ENCODE measurements around the gene ATG16L2.

ATG16L2 gene

DNA sequence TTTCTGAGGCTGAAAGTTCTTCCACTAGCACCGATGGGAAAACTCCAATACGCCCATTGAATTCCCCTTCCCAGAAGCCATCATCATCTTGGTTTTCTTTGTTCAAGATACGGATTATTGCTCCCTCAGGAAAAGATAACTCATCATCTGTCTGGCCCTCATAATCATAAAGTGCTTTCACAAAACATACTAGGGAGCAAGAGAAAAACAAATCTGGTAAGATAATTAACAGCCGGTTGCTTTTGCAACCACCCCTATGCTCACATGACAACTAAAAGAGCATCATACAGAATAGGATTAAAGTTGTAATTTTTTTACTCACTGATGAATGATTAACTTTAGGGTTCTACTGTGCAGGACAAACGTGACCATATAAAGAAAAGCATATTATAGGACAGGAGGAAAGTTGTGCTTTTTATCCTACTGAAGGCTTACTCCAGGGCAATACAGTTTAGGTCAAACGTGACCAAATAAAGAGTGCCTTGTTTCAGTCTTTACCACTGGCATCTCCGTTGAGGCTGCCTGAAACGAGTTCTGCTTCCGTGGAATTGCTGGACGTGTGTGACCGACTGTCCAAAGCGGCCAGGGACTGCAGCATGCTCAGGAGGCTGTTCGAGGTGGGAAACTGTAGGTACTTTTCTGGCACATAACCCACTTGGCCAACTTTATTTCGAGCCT, 28.6 kb downstream of the ATG16L2 start:
- no peak for TF ChIP-seq TCF4 (CRISPR knock-in tag; IDR thresholded peaks at IDR 0.05; ENCODE audit: borderline replicate concordance)
- no peak for TF ChIP-seq SNAI2 (CRISPR knock-in tag; IDR thresholded peaks at IDR 0.05)
- no peak for TF ChIP-seq ESRRG (CRISPR knock-in tag; IDR thresholded peaks at IDR 0.05)
- no peak for TF ChIP-seq ZC3H10 (CRISPR knock-in tag; IDR thresholded peaks at IDR 0.05)
- ATAC-seq: no peak

GRCh38 chr11:72844356-72844755, 30.1 kb downstream of the ATG16L2 start:
- no peak for TF ChIP-seq TOX (CRISPR knock-in tag; IDR thresholded peaks at IDR 0.05; ENCODE audit: borderline replicate concordance)
- peak; percentile 29; the same call in 1 of the 2 replicates for TF ChIP-seq TCF4 (CRISPR knock-in tag; IDR thresholded peaks at IDR 0.05; ENCODE audit: borderline replicate concordance)
- ATAC-seq: peak; percentile 63; the same call in 1 of the 3 replicates

DNA sequence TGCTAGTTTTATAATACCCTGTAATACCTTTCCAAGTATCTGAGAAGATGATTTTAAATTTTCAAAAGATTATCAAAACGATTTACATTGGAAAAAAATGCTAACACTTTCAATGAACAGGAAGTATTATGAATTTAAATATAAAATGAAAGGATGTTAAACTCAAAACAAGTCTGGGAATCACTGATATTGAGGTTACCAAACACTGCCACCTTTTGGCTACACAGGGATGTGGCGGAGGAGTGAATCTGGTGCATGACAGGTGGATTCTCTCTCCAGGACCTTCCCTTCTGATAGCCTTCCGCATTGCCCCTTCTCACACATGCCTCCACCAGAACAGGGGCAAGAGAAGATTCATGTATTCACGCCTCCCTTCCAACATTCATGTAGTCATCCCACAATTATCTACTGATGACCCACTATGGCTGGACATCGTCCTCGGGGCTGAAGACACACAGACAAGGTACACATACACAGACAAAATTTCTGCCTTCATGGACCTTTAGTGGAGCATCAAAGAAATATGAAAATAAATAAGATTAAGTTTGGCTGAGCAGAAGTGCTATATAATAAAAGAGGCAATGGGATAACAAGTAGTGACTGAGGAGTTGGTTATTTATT, 34.7 kb downstream of the ATG16L2 start:
- ATAC-seq: peak; percentile 80

DNA sequence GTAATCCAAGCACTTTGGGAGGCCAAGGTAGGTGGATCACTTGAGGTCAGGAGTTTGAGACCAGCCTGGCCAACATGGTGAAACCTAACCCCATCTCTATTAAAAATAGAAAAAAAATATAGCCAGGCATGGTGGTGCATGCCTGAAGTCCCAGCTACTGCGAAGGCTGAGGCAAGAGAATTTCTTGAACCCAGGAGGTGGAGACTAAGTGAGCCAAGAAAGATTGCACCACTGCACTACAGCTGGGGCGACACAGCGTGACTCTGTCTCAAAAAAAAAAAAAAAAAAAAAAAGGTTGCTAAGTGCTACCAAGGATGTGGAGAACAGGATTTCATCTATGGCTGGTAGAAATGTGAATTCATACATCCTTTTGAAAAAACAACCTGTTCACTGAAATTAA, 36.6 kb downstream of the ATG16L2 start:
- ATAC-seq: no peak
- TF ChIP-seq ESRRG (CRISPR knock-in tag; IDR thresholded peaks at IDR 0.05): no peak
- no peak for TF ChIP-seq TCF4 (CRISPR knock-in tag; IDR thresholded peaks at IDR 0.05; ENCODE audit: borderline replicate concordance)
- TF ChIP-seq, protein P1, sequence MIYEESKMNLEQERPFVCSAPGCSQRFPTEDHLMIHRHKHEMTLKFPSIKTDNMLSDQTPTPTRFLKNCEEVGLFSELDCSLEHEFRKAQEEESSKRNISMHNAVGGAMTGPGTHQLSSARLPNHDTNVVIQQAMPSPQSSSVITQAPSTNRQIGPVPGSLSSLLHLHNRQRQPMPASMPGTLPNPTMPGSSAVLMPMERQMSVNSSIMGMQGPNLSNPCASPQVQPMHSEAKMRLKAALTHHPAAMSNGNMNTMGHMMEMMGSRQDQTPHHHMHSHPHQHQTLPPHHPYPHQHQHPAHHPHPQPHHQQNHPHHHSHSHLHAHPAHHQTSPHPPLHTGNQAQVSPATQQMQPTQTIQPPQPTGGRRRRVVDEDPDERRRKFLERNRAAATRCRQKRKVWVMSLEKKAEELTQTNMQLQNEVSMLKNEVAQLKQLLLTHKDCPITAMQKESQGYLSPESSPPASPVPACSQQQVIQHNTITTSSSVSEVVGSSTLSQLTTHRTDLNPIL (CRISPR knock-in tag; IDR thresholded peaks at IDR 0.05; ENCODE audit: low read depth): no peak
- no peak for TF ChIP-seq ZFP30 (CRISPR knock-in tag; IDR thresholded peaks at IDR 0.05)
- TF ChIP-seq PPARA (CRISPR knock-in tag; IDR thresholded peaks at IDR 0.05; ENCODE audit: borderline replicate concordance): no peak
- no peak for TF ChIP-seq ARNTL (CRISPR knock-in tag; IDR thresholded peaks at IDR 0.05; ENCODE audit: borderline replicate concordance, low read depth)
- no peak for TF ChIP-seq TOX (CRISPR knock-in tag; IDR thresholded peaks at IDR 0.05; ENCODE audit: borderline replicate concordance)
- TF ChIP-seq ZNF8 (CRISPR knock-in tag; IDR thresholded peaks at IDR 0.05): no peak
- TF ChIP-seq ZFP3 (CRISPR knock-in tag; IDR thresholded peaks at IDR 0.05): no peak
- TF ChIP-seq, protein P2, sequence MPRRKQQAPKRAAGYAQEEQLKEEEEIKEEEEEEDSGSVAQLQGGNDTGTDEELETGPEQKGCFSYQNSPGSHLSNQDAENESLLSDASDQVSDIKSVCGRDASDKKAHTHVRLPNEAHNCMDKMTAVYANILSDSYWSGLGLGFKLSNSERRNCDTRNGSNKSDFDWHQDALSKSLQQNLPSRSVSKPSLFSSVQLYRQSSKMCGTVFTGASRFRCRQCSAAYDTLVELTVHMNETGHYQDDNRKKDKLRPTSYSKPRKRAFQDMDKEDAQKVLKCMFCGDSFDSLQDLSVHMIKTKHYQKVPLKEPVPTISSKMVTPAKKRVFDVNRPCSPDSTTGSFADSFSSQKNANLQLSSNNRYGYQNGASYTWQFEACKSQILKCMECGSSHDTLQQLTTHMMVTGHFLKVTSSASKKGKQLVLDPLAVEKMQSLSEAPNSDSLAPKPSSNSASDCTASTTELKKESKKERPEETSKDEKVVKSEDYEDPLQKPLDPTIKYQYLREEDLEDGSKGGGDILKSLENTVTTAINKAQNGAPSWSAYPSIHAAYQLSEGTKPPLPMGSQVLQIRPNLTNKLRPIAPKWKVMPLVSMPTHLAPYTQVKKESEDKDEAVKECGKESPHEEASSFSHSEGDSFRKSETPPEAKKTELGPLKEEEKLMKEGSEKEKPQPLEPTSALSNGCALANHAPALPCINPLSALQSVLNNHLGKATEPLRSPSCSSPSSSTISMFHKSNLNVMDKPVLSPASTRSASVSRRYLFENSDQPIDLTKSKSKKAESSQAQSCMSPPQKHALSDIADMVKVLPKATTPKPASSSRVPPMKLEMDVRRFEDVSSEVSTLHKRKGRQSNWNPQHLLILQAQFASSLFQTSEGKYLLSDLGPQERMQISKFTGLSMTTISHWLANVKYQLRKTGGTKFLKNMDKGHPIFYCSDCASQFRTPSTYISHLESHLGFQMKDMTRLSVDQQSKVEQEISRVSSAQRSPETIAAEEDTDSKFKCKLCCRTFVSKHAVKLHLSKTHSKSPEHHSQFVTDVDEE (CRISPR knock-in tag; IDR thresholded peaks at IDR 0.05): no peak
- TF ChIP-seq, protein P3, sequence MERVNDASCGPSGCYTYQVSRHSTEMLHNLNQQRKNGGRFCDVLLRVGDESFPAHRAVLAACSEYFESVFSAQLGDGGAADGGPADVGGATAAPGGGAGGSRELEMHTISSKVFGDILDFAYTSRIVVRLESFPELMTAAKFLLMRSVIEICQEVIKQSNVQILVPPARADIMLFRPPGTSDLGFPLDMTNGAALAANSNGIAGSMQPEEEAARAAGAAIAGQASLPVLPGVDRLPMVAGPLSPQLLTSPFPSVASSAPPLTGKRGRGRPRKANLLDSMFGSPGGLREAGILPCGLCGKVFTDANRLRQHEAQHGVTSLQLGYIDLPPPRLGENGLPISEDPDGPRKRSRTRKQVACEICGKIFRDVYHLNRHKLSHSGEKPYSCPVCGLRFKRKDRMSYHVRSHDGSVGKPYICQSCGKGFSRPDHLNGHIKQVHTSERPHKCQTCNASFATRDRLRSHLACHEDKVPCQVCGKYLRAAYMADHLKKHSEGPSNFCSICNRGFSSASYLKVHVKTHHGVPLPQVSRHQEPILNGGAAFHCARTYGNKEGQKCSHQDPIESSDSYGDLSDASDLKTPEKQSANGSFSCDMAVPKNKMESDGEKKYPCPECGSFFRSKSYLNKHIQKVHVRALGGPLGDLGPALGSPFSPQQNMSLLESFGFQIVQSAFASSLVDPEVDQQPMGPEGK (CRISPR knock-in tag; IDR thresholded peaks at IDR 0.05; ENCODE audit: borderline replicate concordance): no peak
- no peak for TF ChIP-seq ISL1 (CRISPR knock-in tag; IDR thresholded peaks at IDR 0.05)
- no peak for TF ChIP-seq CSRNP3 (CRISPR knock-in tag; IDR thresholded peaks at IDR 0.05)
- TF ChIP-seq BACH2 (CRISPR knock-in tag; IDR thresholded peaks at IDR 0.05; ENCODE audit: borderline replicate concordance): no peak
- no peak for TF ChIP-seq ZNF565 (CRISPR knock-in tag; conservative IDR thresholded peaks at IDR 0.05; ENCODE audit: low read depth)
- TF ChIP-seq OSR1 (CRISPR knock-in tag; IDR thresholded peaks at IDR 0.05): no peak
- TF ChIP-seq SNAI2 (CRISPR knock-in tag; IDR thresholded peaks at IDR 0.05): no peak

More for the DNA sequence above, 34.7 kb downstream of the ATG16L2 start:
- TF ChIP-seq ZFP30 (CRISPR knock-in tag; IDR thresholded peaks at IDR 0.05) (no peak), ZC3H10 (CRISPR knock-in tag; IDR thresholded peaks at IDR 0.05) (no peak), OSR1 (CRISPR knock-in tag; IDR thresholded peaks at IDR 0.05) (no peak), PPARA (CRISPR knock-in tag; IDR thresholded peaks at IDR 0.05; ENCODE audit: borderline replicate concordance) (no peak), GLIS3 (CRISPR knock-in tag; IDR thresholded peaks at IDR 0.05) (no peak), TOX (CRISPR knock-in tag; IDR thresholded peaks at IDR 0.05; ENCODE audit: borderline replicate concordance) (no peak), CSDC2 (CRISPR knock-in tag; IDR thresholded peaks at IDR 0.05) (no peak), ZNF70 (CRISPR knock-in tag; IDR thresholded peaks at IDR 0.05) (no peak)
- TF ChIP-seq, protein P4, sequence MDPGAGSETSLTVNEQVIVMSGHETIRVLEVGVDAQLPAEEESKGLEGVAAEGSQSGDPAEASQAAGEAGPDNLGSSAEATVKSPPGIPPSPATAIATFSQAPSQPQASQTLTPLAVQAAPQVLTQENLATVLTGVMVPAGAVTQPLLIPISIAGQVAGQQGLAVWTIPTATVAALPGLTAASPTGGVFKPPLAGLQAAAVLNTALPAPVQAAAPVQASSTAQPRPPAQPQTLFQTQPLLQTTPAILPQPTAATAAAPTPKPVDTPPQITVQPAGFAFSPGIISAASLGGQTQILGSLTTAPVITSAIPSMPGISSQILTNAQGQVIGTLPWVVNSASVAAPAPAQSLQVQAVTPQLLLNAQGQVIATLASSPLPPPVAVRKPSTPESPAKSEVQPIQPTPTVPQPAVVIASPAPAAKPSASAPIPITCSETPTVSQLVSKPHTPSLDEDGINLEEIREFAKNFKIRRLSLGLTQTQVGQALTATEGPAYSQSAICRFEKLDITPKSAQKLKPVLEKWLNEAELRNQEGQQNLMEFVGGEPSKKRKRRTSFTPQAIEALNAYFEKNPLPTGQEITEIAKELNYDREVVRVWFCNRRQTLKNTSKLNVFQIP (CRISPR knock-in tag; IDR thresholded peaks at IDR 0.05; ENCODE audit: borderline replicate concordance, low read depth): no peak
